ENCODE results near the gene SVOP. TPM values are rescaled to one million over a fixed set of nuclear protein-coding genes. Genes with fewer than 3 reads are reported as not detected.
"Not testable (repeated sequence)": the region's sequence is repeated elsewhere in the genome, so short reads cannot be mapped to it uniquely, and the experiment has no call there.

SVOP gene
- total and polyA plus RNA-seq, 2 of the 8 experiments (the other 6 are each of a cell fraction or from before 2014, with no cell fraction given) = 0.06 TPM; not detected in 1

DNA sequence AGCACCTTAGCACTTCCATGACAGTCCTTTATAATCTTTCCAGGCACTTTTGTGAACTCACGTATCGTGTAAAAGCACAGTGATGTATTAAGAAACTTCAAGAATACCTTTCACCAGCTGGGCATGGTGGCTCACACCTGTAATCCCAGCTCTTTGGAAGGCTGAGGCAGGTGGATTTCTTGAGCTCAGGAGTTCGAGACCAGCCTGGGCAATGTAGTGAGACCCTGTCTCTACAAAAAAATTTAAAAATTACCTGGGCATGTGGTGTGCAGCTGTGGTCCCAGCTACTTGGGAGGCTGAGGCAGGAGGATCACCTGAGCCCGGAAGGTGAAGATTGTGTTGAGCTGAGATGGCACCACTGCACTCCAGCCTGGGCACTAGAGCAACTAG, 33.3 kb upstream of the SVOP start:
- not testable (repeated sequence) for H3K14ac ChIP-seq (ENCODE audit: insufficient read length); H3K27me3 ChIP-seq (replicated peaks in 1 of 4; ENCODE audit: control insufficient read depth in 3 of 4, extremely low read depth in 1 of 4, insufficient read depth in 3 of 4, low read length in 3 of 4); H3K18ac ChIP-seq (ENCODE audit: extremely low read depth, low read length); H3K56ac ChIP-seq (replicated peaks; ENCODE audit: insufficient read length, low read depth, low read length); H3K36me3 ChIP-seq (ENCODE audit: control insufficient read depth in 2 of 4, insufficient read depth in 4 of 4, low read length in 3 of 4); H4K20me1 ChIP-seq (replicated peaks in 1 of 2; ENCODE audit: control insufficient read depth in 1 of 2, insufficient read depth in 2 of 2, low read length in 2 of 2); H3K23me2 ChIP-seq (ENCODE audit: low read depth, low read length); FAIRE-seq; H2AFZ ChIP-seq (ENCODE audit: low read length); H2BK12ac ChIP-seq (ENCODE audit: low read depth, low read length); H3K4ac ChIP-seq (replicated peaks; ENCODE audit: insufficient read length, low read depth, low read length); H3K9me3 ChIP-seq (ENCODE audit: insufficient read depth in 2 of 2, low read depth in 1 of 2, low read length in 1 of 2); H2BK20ac ChIP-seq (ENCODE audit: low read length); H3K4me3 ChIP-seq (ENCODE audit: extremely low read depth in 1 of 4, insufficient read depth in 2 of 4, low read depth in 3 of 4, low read length in 4 of 4); H2BK5ac ChIP-seq (ENCODE audit: low read depth, low read length); H2AK5ac ChIP-seq (ENCODE audit: low read depth, low read length); H4K8ac ChIP-seq (ENCODE audit: extremely low read depth, insufficient read depth, low read length); H3K4me1 ChIP-seq (replicated peaks in 1 of 4; ENCODE audit: control insufficient read depth in 3 of 4, insufficient read depth in 4 of 4, low read length in 3 of 4); H3K9ac ChIP-seq (replicated peaks in 1 of 4; ENCODE audit: extremely low read depth in 1 of 4, low read depth in 3 of 4, low read length in 3 of 4); H3K23ac ChIP-seq (ENCODE audit: insufficient read length); H3K27ac ChIP-seq (ENCODE audit: low read depth, low read length); H3K79me2 ChIP-seq (ENCODE audit: control insufficient read depth in 1 of 2, insufficient read depth in 2 of 2, low read length in 2 of 2); H2BK15ac ChIP-seq (ENCODE audit: low read length); H4K5ac ChIP-seq (ENCODE audit: insufficient read length, low read depth, low read length); H2BK120ac ChIP-seq (replicated peaks; ENCODE audit: low read depth, low read length); H3K79me1 ChIP-seq (ENCODE audit: low read depth, low read length); H4K91ac ChIP-seq (replicated peaks; ENCODE audit: insufficient read length, low read length)
- WGBS, 2 experiments (ENCODE audit: extremely low coverage in 1 of 2, insufficient coverage in 1 of 2, insufficient read length in 1 of 2, insufficient replicate concordance in 2 of 2, low coverage in 1 of 2, low lambda C conversion rate in 2 of 2, missing lambda C conversion rate in 1 of 2) = 86% methylated on average over 4 of the region's 4 CpGs; no CpG with 5 or more reads in 1 of the 2 experiments
- ChIA-PET CTCF (ENCODE audit: partially characterized antibody) (interaction anchor here (0.8 to 1.9 kb wide), 4 partner anchors 13 to 210 kb away, joined by 3 to 6 read pairs (median 4); no protein-coding TSS in a partner anchor), POLR2A (ENCODE audit: partially characterized antibody) (interaction anchor here (1.5 kb wide), 1 partner anchor 42 kb away, joined by 4 read pairs; no protein-coding TSS in a partner anchor)
- DNase-seq (ENCODE audit: low read depth in 1 of 2, low spot score in 2 of 2) = peak in 1 of 2 experiments; percentile 3
- H3K4me2 ChIP-seq (ENCODE audit: insufficient read depth in 1 of 2, low read depth in 2 of 2, low read length in 2 of 2) = peak overlapping the region in 1 of 2 experiments; percentile 91; a peak in 1 of 4 replicates
